GM18870 (cell line): ENCODE measurements around the gene BNC2.

Source experiments
- ATAC-seq: cut with Tn5 transposase; IDR thresholded peaks from one replicate; pipeline ENCODE4 v1.9.1; 2021; ENCODE audit warnings: moderate library complexity; ENCODE audit not compliant: unreplicated experiment

BNC2 gene

GRCh38 chr9:16719921-16720320 is 150.5 kb downstream of the BNC2 start:
- ATAC-seq = no peak

GRCh38 chr9:16718952-16719351 is 151.5 kb downstream of the BNC2 start:
- no peak for ATAC-seq

GRCh38 chr9:16718296-16718695 is 152.2 kb downstream of the BNC2 start:
- no peak for ATAC-seq

- no peak for ATAC-seq
Measured at GRCh38 chr9:16716601-16717000, 153.9 kb downstream of the BNC2 start.

DNA sequence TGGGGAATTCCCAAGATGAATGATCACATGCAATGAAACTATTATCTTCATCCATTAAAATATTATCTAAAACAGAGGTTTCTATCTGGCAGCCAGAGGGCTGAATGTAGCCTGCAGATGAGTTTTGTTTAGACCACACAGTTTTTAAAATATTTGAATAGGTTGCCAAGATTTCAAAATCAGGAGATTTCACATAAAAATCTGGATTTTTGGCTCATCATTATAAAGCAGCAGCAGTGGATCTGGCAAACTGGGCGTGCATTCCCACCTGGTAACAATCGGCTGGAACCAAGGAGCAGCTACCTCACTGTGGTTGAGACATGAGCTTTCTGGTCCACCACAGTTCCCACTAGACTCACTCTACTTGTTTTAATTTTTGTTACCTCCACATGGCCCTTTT is 155.1 kb downstream of the BNC2 start:
- ATAC-seq = no peak

GRCh38 chr9:16712787-16713186 is 157.7 kb downstream of the BNC2 start:
- ATAC-seq = no peak

GRCh38 chr9:16710888-16711287 is 159.6 kb downstream of the BNC2 start:
- ATAC-seq = no peak

- ATAC-seq = no peak
Measured at GRCh38 chr9:16709924-16710323, 160.5 kb downstream of the BNC2 start.

DNA sequence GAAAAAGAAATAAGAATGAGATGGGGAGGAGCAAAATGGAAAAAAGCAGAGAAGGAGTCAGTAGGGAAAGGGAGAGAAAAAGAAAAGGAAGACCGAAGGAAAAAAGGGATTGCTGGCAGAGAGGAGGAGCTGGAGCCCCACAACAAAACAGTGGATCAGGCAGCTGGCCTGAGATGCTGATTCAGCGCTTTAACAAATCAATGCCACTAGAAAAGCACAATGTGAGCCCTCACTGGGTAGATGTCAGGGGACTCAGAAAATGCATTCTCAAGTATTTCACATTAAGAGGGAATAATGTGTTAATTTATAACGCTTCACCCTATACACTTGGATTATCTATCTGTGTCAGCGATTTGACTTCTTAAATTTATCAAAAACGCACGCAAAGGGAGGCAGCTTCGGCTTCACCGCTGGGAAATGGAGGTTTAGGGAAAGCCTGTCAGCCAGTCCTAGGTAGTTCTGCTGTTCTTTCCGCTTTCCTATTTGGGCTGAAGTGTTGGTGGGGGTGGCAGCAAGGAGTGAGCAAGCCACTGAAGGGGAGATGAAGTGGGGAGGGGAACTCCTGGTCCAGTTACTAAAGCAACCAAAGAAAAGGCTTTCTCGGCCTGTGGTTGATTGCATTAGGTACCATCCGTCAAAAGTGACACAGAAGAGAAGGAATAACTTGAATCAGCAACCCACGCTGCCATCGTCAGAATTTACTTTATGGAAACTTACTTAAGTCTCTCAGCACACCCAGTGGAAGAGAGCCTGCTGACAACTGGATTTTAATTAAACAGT is 161.6 kb downstream of the BNC2 start:
- ATAC-seq = no peak

GRCh38 chr9:16705111-16705604 is 165.3 kb downstream of the BNC2 start:
- no peak for ATAC-seq

- no peak for ATAC-seq
Measured at GRCh38 chr9:16704116-16705110, 166.1 kb downstream of the BNC2 start.

DNA sequence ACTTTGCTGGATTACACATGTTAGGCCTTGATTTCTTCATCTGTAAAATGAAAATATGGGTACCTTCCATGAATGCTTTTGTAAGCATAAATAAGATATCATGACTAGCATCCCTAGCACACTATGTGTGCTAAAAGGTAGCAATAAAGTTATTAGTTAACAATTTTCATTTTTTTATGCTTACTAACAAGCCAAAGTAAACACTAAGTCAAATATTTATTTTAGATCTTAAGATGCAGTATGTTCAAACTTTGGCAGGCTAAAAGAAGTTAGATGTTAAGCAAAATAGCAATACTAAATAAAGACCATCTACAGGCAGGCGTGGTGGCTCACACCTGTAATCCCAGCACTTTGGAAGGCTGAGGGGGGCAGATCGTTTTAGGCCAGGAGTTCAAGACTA is 169.1 kb downstream of the BNC2 start:
- ATAC-seq = no peak

DNA sequence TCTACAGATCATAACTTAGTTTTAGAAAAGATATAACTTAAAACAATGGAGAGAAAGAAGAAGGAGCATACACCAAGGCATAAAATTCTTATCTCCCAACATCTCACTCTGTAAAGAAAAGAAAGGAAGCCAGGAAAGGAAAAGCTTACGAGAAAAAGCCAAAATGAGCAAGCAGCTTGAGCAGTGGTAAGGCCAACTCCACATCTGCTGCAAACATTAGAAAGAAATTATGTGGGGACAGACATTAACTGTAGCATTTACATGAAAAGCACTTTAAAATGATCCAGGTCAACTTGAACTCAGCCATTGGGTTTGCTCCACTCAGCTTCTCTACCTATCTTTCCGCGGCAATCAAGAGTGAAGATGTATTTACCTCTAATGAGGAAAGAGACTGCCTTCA is 176.9 kb downstream of the BNC2 start:
- ATAC-seq = no peak

GRCh38 chr9:16690628-16691027 is 179.8 kb downstream of the BNC2 start:
- no peak for ATAC-seq

- ATAC-seq = no peak
Measured at GRCh38 chr9:16690205-16690604, 180.3 kb downstream of the BNC2 start.

GRCh38 chr9:16689351-16689938 is 181.0 kb downstream of the BNC2 start:
- ATAC-seq = no peak

DNA sequence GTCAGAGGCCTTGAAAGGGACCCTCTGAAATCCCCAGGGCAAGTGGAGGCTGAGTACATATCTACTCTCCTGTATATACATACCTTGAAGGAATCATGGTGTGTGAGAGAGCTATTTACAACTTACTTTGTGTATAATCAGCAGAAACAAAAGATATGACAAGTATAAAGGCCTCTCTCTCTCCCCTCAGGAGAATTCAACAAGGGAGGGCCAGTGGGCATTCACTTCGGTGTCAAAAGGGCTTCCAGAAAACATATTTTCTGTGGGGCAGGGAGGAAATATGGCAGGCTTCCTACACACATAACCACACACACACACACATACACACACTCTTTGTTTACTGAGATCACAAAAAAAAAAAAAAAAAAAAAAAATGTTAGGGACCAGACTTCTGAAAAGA is 181.7 kb downstream of the BNC2 start:
- no peak for ATAC-seq

DNA sequence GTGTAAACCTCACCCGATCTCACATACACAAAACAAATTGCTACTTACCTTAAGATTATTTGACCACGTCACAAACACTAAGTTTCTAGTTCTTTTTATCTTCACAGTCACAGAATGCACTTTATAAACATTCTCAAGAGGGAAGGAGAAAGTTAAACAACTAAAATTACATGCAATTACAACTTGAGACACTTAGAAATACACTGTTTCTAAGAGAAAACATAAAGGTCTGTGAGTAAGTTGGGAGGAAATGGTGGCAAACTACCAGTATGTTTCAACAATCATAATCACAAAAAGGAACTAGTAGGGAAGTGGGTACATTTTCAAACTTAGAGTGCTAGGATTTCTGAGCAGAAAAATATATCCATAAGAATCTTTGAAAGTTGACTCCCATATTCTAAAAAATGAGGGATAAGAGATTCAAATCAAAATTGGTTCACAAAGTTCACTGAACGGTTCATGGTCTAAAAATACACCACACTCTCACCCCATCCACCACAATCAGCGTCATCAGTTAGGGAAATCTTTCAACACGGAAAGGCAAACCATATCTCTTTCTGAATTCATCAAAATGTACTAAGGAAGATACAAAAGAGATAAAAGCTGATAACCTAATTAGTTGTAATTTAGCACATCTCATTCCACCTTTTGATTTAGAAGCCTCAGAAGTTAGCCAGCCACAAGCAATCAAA is 182.6 kb downstream of the BNC2 start:
- ATAC-seq = no peak

- ATAC-seq = no peak
Measured at GRCh38 chr9:16683326-16683725, 187.1 kb downstream of the BNC2 start.

- no peak for ATAC-seq
Measured at GRCh38 chr9:16682273-16682672, 188.2 kb downstream of the BNC2 start.

DNA sequence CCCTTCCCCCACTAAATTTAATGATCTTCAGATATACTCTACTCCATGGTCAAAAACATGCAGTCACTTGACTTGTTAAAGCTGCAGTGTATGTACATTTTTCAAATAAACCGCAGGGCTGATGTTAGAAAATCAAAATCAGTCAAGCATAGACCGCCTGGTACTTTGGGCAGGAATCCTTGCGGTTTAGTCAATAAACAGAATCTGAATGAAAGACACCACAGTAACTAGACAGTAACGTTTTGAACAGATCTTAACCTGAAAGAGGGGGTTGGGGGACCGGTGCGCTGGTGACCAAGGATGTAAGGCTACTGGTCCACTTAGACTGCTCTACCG is 188.8 kb downstream of the BNC2 start:
- no peak for ATAC-seq
